Activated CD8-positive, alpha-beta memory T cell treated with anti-CD3 and anti-CD28 coated beads for 4 hours (primary cell): ENCODE results near the gene SSH2.
A peak's percentile ranks its signal among the peaks of the same experiment; 100 is the strongest.
"Not testable (repeated sequence)": the region's sequence is repeated elsewhere in the genome, so short reads cannot be mapped to it uniquely, and the experiment has no call there.

Source experiments
- DNase-seq, 2 donors: peaks; one replicate each; pipeline ENCODE4 v3.0.0-alpha.2; 2020; ENCODE audit warnings: low read depth in 2 of 2

SSH2 gene

DNA sequence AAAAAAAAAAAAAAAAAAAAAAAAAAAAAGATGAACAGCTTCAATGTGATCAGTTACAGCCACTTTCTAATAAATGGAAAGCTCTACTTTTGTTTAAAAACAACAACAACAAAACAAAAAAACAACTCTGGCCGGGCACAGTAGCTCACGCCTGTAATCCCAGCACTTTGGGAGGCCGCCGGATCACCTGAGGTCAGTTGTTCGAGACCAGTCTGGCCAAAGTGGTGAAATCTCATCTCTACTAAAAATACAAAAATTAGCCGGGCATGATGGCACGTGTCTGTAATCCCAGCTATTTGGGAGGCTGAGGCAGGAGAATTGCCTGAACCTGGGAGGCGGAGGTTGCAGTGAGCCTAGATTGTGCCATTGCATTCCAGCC, 150.2 kb downstream of the SSH2 start:
- DNase-seq, result not testable (repeated sequence)

DNA sequence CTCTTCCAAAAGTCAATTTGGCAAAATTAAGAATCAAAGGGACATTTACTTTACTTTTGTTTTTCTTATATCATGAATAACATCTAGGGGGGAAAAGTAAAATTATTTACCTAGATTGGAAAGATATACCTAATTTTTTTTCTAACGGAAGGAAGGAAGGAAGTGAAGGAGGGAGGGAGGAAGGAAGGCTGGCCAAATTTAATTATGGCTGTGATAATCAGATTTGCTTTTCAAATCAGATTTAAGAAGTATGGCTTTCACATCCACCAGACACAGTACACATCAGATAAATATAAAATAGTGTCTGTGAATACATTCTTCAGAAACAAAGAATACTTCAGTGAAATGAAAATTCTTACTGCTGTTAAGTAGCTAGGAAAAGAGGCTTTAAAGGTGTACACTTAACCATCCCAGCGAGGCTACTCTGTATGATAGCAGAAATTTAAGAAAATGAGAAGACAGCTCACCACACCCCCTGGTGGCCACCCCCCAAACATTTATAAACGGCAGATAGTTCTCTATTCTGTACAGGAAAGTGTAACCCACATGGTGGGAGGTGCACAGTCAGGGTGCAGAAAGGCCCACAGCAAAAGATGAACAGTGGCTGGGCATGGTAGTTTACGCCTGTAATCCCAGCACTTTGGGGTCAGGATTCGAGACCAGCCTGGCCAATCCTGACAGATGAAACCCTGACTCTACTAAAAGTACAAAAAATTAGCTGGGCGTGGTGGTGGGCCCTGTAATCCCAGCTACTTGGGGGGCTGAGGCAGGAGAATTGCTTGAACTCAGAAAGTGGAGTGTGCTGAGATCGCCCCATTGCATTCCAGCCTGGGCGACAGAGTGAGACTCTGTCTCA, 150.8 kb downstream of the SSH2 start:
- peak; percentile 61 to 77 for DNase-seq

DNA sequence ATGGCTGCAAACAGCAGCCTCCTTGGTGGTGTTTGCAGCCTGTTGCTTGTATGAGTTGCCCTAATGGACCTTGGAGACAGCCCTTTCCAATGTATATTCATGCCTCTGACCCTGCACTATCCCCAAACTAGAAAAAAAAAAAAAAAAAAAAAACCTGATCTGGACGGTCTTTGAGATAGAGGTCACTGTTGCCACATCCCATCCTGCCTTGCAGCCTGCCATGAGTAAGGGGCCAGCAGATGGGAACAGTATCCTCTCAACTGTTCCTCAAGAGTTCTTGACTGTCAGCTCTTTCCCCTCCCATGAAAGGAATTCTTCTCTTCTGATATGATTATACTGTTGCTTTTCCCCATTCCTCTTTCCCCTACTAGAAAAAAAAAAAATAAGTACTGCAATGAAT, 152.4 kb downstream of the SSH2 start:
- no peak for DNase-seq

- DNase-seq, result no peak
These were observed 154.0 kb downstream of the SSH2 start for GRCh38 chr17:29776026-29776425.

DNA sequence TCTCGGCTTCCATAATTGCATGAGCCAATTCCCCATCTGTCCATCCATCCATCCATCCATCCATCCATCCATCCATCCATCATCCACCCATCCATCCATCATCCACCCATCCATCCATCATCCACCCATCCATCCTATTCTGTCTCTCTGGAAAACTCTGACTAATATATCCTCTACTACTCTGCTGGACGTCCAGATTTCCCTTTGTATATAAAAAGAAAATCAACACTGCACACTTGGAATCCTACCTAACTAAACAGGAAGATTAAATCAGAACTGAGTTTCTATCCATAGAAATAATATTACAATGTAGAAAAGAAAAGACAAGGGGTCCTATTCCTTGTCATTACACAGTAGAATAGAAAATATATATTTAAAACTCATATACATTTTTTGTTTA, 157.0 kb downstream of the SSH2 start:
- no peak for DNase-seq

DNA sequence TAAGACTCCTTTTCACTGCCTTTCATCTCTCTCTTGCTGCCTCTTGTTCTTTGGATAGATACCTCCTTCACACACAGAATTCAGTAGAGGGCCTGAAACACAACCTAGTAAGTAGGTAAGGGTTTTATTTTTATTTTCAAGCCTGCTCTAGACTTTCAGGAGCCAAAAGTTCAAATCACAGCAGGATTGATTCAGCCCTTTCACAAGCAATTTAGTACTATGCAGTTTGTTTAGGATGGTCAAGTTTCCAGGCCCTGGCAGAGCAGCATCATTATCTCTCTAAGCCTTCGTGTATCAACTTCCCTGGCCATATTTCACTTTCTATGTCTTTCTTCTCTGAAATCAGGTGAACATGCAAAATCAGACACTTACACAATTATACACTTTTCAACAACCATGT, 158.5 kb downstream of the SSH2 start:
- no peak for DNase-seq

DNA sequence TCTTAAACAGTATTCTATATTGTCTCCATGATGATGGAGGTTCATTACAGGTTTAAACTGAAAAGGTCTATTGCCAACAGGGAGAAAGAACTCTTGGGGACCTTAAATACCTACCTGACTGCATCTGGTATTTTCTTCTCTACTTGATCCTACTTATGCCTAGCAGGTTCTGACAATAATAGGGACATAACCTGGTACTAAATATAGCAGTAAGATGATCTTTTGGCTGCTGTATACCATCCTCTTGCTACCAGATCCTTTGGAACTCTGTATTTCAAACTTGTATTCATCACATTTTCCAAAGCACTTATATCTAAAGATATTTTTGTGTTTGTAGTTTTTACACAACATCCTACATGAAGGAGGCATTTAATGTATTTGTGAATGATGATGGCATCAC, 160.8 kb downstream of the SSH2 start:
- DNase-seq, result no peak

DNA sequence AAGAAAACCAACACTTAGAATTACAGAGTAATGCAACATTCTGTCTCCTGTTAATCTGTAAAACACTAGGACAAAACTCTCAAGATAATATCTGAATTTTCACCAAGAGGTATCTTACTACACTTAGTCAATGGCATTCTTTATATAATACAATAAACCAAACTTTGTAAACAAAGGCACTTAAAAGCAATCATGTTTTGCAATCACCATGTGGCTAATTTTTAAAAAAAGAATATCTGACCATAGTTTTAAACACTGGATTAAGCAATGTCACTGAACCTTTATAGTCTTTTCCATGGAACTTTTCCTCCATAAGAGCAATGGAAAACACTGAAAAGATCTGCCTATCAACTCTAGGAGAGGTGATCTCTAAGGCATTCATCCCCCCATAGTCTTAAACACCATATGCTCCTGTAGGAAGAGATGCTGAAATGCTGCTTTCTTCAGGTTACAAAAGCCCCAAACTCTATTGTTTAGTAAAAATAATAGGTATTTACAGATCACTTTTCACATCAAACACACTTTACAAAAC, 163.2 kb downstream of the SSH2 start:
- DNase-seq, result no peak

DNA sequence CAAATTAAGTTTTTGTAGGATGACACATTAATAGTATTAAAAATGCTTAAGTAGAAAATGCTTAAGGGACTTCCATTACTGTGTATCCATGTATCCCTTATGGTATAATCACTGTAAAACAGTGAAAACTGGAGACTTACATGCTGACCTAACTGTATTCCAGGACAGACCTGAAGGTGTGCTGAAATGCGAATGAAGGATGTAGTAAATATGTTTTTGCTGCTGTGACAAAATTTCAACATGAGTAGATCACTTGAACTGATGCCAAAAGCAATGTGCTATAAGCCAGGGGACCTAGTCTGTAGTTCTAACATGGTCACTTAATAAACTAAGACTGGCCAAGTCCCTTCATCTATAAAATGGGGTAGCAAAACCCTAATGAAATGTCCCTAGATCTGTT, 165.3 kb downstream of the SSH2 start:
- no peak for DNase-seq

- DNase-seq, result no peak
These were observed 165.8 kb downstream of the SSH2 start for GRCh38 chr17:29764217-29764616.

- no peak for DNase-seq
These were observed 166.8 kb downstream of the SSH2 start for GRCh38 chr17:29763273-29763672.

DNA sequence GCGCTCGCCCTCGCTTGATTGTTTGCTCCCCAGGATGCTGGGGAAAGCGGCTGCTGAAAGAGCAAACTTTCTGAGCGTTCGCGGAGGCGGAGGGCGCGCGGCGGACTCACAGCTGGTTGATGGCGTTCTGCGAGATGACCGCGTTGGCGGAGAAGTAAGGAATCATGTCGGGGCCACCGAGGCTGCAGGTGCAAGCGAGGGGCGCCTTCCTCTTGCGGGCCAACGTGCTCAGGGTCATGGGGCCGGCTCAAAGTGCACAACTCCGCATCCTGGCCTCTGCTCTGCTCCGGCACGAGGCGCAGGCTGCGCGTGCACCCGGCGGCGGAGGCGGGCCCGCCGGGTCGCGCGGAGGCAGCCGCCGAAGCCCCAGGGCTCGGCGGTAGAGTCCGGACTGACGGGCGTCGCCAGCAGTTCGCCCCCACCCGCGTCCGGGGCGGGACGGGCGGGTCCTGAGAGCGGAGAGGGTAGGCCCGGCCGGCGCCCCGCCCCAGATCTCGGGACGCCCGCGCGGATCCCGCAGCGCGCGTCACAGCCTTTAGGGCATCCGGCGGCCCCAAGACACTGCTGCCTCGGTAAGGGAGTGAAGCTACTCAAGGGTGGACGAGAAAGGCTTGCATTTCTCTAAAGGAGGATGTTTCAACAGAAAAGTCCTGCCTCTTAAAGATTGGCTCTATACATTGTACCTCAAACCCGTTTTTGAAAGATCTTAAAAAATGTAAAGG, 168.8 kb downstream of the SSH2 start:
- peak; percentile 73 to 75 for DNase-seq

- peak in 1 of 2 donors; percentile 43 for DNase-seq
These were observed 169.6 kb downstream of the SSH2 start for GRCh38 chr17:29760279-29761039.

DNA sequence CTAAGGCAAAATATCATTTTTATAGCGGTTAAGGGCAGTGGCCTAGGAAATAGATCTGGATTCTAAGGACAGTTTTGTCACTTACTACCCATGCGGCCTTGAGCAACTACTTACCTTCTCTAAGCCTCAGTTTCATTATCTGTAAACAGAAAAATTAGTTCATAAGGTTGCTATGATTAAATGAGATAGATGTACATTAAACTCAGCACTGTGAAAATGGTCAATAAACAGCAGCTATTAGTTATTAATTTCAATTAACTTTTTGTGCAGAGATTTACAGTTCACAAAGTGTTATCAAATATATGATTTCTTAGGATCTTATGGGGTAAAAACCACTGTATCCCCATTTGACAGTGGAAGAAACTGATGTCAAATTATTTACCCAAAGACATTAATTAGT, 171.8 kb downstream of the SSH2 start:
- no peak for DNase-seq

- DNase-seq, result no peak
These were observed 172.2 kb downstream of the SSH2 start for GRCh38 chr17:29757788-29758187.

- DNase-seq, result no peak
These were observed 176.1 kb downstream of the SSH2 start for GRCh38 chr17:29753845-29754439.

DNA sequence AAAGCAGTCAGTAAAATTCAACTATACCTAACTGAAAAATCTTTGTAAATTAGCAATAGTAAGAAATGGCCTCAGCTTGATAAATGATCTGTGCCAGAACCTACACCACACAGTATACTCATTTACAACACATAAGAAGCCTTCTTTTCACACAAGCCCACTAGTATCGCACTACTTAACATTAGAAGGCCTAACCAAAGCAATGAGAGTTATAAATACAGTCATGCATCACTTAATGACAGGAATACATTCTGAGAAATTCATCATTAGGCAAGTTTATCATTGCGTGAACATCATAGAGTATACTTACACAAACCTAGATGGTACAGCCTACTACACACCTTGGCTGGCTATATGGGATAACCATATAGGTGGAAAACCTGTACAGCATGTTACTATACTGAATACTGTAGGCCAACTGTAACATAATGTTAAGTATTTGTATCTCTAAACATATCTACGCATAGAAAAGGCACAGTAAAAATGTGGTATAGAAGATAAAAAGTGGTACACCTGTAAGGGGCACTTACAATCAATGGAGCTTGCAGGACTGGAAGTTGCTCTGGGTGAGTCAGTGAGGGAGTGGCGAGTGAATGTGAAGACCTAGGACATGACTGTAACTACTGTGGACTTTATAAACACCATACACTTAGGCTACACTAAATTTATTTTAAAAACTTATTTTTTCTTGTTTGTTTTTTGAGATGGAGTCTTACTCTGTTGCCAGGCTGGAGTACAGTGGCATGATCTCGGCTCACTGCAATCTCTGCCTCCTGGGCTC, 180.8 kb downstream of the SSH2 start:
- no peak for DNase-seq

- DNase-seq, result no peak
These were observed 181.6 kb downstream of the SSH2 start for GRCh38 chr17:29748400-29748799.

DNA sequence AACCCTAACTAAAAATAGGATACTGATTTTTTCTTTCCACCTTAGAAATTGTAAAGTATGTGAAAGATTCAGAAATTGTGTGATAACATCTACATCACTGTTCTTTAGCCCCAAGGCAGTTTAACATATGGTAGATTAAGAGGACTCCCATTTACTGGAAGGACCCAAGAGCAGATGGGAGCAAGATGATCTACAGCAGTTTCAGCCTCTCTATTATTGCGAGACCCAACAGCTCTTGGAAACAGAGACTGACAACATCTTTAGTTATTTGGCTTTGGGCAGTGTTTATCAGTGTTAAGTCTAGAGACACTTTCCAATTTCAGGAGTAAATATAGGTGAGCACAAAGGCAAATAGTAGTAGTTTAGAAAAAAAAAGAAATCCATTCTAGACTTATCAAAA, 182.4 kb downstream of the SSH2 start:
- DNase-seq, result no peak

- DNase-seq, result no peak
These were observed 183.4 kb downstream of the SSH2 start for GRCh38 chr17:29746669-29747068.

DNA sequence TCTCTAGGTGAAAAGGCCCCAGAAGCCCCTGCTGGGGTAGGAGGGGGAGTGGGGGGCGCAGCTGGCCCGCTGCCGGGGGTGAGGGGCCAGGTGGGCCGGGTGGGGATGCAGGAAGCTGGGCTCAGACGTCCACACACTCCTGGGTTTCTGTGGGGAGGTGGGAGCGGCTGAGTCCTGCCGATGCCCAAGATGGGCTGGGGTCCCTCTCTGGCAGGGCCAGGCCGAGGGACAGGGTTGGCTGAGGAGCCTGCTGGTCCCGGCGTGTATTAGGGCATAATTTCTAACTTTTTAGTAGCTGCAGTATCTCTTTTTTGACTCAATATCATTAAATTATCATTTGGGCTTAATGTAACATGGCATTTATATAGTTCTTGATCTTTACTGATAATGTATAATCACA, 185.9 kb downstream of the SSH2 start:
- DNase-seq, result no peak
